ENCODE data around the gene LHCGR.

- no peak for TF ChIP-seq JUND (IDR thresholded peaks at IDR 0.05)
- no peak for TF ChIP-seq CTCF (IDR thresholded peaks at IDR 0.05)
- no peak for TF ChIP-seq TCF12 (IDR thresholded peaks at IDR 0.05)
- no peak for TF ChIP-seq POLR2AphosphoS5 (IDR thresholded peaks at IDR 0.05; ENCODE audit: low read depth, low read length)
- TF ChIP-seq GABPA (IDR thresholded peaks at IDR 0.05; ENCODE audit: low read depth) = no peak
- TF ChIP-seq USF2 (IDR thresholded peaks at IDR 0.05; ENCODE audit: borderline replicate concordance, low read depth, low read length) = no peak
- no peak for TF ChIP-seq PBX3 (IDR thresholded peaks at IDR 0.05)
- TF ChIP-seq IRF3 (IDR thresholded peaks at IDR 0.05; ENCODE audit: low read depth, low read length) = no peak
Observed at GRCh38 chr2:48711343-48711742, 44.2 kb downstream of the LHCGR start.
